GM21447 (cell line): Measurements from ENCODE around the gene PLEKHA7.
"Not testable (repeated sequence)": the region's sequence is repeated elsewhere in the genome, so short reads cannot be mapped to it uniquely, and the experiment has no call there.

Experiments used
- ATAC-seq: cut with Tn5 transposase; IDR thresholded peaks from one replicate; pipeline ENCODE4 v1.9.1; 2021; ENCODE audit not compliant: unreplicated experiment

PLEKHA7 gene

GRCh38 chr11:16917941-16918340, 96.3 kb downstream of the PLEKHA7 start:
- ATAC-seq, result no peak

- ATAC-seq, result no peak
These were observed 101.5 kb downstream of the PLEKHA7 start for GRCh38 chr11:16912692-16913111.

GRCh38 chr11:16911658-16912057, 102.6 kb downstream of the PLEKHA7 start:
- ATAC-seq, result no peak

- ATAC-seq, result no peak
These were observed 103.0 kb downstream of the PLEKHA7 start for GRCh38 chr11:16911186-16911585.

- peak; percentile 79 for ATAC-seq
These were observed 104.7 kb downstream of the PLEKHA7 start for GRCh38 chr11:16909359-16910035.

GRCh38 chr11:16905375-16905774, 108.8 kb downstream of the PLEKHA7 start:
- ATAC-seq, result no peak

- ATAC-seq, result not testable (repeated sequence)
These were observed 109.5 kb downstream of the PLEKHA7 start for GRCh38 chr11:16904761-16905160.

GRCh38 chr11:16902781-16903378, 111.3 kb downstream of the PLEKHA7 start:
- ATAC-seq, result peak; percentile 73

- ATAC-seq, result peak; percentile 84
These were observed 112.0 kb downstream of the PLEKHA7 start for GRCh38 chr11:16902182-16902581.

- ATAC-seq, result no peak
These were observed 113.7 kb downstream of the PLEKHA7 start for GRCh38 chr11:16900491-16900890.

- no peak for ATAC-seq
These were observed 114.4 kb downstream of the PLEKHA7 start for GRCh38 chr11:16899708-16900303.

GRCh38 chr11:16898274-16898985, 115.8 kb downstream of the PLEKHA7 start:
- ATAC-seq, result no peak

GRCh38 chr11:16897470-16898061, 116.6 kb downstream of the PLEKHA7 start:
- ATAC-seq, result no peak

GRCh38 chr11:16896729-16897469, 117.3 kb downstream of the PLEKHA7 start:
- no peak for ATAC-seq

GRCh38 chr11:16895306-16895705, 118.9 kb downstream of the PLEKHA7 start:
- ATAC-seq, result no peak

GRCh38 chr11:16893456-16894066, 120.7 kb downstream of the PLEKHA7 start:
- ATAC-seq, result no peak

GRCh38 chr11:16891964-16892363, 122.2 kb downstream of the PLEKHA7 start:
- no peak for ATAC-seq

- ATAC-seq, result no peak
These were observed 123.0 kb downstream of the PLEKHA7 start for GRCh38 chr11:16891165-16891564.

GRCh38 chr11:16890442-16890841, 123.8 kb downstream of the PLEKHA7 start:
- no peak for ATAC-seq

- ATAC-seq, result no peak
These were observed 124.3 kb downstream of the PLEKHA7 start for GRCh38 chr11:16889905-16890304.
